Measurements from ENCODE around the gene ADM2. TPM values are rescaled to one million over a fixed set of nuclear protein-coding genes. Genes with fewer than 3 reads are reported as not detected.
"Not testable (repeated sequence)": the region's sequence is repeated elsewhere in the genome, so short reads cannot be mapped to it uniquely, and the experiment has no call there.

Gene ADM2
- total RNA-seq, 1 donor from 2014 or later = 0.42 TPM

DNA sequence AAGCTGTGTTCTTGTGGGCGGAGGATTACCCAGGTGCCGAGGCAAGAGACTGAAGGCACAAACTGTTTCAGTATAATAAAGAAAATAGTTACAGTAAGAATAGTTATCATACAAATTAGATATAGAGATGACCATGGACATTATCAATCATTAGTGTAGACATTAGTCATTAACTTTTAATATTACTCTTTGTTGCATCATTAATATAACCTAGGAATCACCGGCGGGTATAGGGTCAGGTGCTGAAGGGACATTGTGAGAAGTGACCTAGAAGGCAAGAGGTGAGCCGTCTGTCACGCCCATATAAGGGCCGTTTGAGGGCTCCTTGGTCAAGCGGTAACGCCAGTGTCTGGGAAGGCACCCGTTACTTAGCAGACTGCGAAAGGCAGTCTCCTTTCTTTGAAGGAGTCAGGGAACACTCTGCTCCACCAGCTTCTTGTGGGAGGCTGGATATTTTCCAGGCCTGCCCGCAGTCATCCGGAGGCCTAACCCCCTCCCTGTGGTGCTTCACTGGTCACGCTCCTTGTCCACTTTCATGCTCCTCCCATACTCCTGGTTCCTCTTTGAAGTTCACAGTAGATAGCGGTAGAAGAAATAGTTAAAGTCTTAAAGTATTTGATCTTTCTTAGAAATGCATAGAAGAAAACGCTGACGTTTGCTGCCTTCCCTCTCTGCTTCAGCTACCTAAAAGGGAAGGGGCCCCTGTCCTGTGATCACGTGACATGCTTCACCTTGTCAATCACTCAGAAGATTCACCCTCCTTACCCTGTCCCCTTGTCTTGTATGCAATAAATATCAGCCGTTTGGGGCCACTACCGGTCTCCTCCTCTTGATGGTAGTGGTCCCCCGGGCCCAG is 52.7 kb downstream of the ADM2 start:
- DNase-seq (ENCODE audit: low spot score) = not testable (repeated sequence)

DNA sequence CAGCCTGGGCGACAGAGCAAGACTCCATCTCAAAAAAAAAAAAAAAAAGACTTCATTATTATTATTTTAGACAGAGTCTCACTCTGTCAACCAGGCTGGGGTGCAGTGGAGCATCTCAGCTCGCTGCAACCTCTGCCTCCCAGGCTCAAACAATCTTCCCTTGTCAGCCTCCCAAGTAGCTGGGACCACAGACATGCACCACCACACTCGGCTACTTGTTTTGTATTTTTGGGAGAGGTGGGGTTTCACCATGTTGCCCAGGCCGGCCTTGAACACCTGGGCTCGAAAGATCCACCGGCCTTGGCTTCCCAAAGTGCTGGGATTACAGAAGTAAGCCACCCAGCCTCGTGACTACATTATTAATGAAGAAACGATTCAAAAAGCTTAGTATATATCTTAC is 53.8 kb downstream of the ADM2 start:
- no peak for DNase-seq (ENCODE audit: low spot score)

Other genes starting within 250 kb of the ADM2 start
- gene TUBGCP6, start 236.5 kb upstream of the ADM2 start, total RNA-seq = 27.6 TPM
- 24.4 TPM for gene HDAC10, start 230.3 kb upstream of the ADM2 start, total RNA-seq
- gene MAPK12, start 219.9 kb upstream of the ADM2 start, total RNA-seq = 20.0 TPM
- 24.2 TPM for gene MAPK11, start 211.2 kb upstream of the ADM2 start, total RNA-seq
- gene PLXNB2, start 173.9 kb upstream of the ADM2 start, total RNA-seq = 108 TPM
- 2.2 TPM for gene DENND6B, start 154.5 kb upstream of the ADM2 start, total RNA-seq
- 45.3 TPM for gene PPP6R2, start 138.2 kb upstream of the ADM2 start, total RNA-seq
- gene SBF1, start 6.5 kb upstream of the ADM2 start, total RNA-seq = 74.3 TPM
- not detected for gene MIOX, start 5.3 kb downstream of the ADM2 start, total RNA-seq
- 57.1 TPM for gene LMF2, start 26.2 kb downstream of the ADM2 start, total RNA-seq
- 25.0 TPM for gene NCAPH2, start 26.7 kb downstream of the ADM2 start, total RNA-seq
- 9.6 TPM for gene SCO2, start 44.1 kb downstream of the ADM2 start, total RNA-seq
- gene TYMP, start 48.5 kb downstream of the ADM2 start, total RNA-seq = 165 TPM
- gene KLHDC7B, start 64.4 kb downstream of the ADM2 start, total RNA-seq = 0.10 TPM
- not detected for gene SYCE3, start 81.4 kb downstream of the ADM2 start, total RNA-seq
- 10.4 TPM for gene CPT1B, start 96.9 kb downstream of the ADM2 start, total RNA-seq
- 47.6 TPM for gene CHKB, start 101.3 kb downstream of the ADM2 start, total RNA-seq
- gene MAPK8IP2, start 119.2 kb downstream of the ADM2 start, total RNA-seq = 0.58 TPM
- 50.4 TPM for gene ARSA, start 146.6 kb downstream of the ADM2 start, total RNA-seq
- gene SHANK3, start 191.3 kb downstream of the ADM2 start, total RNA-seq = 95.7 TPM

All from mesenteric fat pad (tissue), 1 donor.